B cell (primary cell): ENCODE data around the gene ISLR. TPM values are rescaled to one million over a fixed set of nuclear protein-coding genes. Genes with fewer than 3 reads are reported as not detected.

Experiments
- ATAC-seq: fragments of 200-7000 bp; cut with Tn5 transposase; one replicate; pipeline ENCODE4 v1.10.0; 2021; ENCODE audit warnings: low read depth, mild to moderate bottlenecking, moderate number of reproducible peaks, moderate library complexity
- CTCF ChIA-PET: fragments of 350-600 bp; sonication (Branson Sonifier 250); formaldehyde crosslinking; loops from one replicate; lab custom pipeline; 2021; ENCODE audit warnings: antibody characterized with exemption, inconsistent platforms; lab: Charles Lee
- POLR2A ChIA-PET: fragments of 350-600 bp; sonication (Branson Sonifier 250); formaldehyde crosslinking; loops from one replicate; lab custom pipeline; 2021; ENCODE audit warnings: antibody characterized with exemption; lab: Charles Lee
- DNase-seq: peaks from one replicate; pipeline ENCODE4 v3.0.0; 2013
- H2AFZ ChIP-seq: 2 replicates; pipeline ENCODE4 v1.6.1; 2012; ENCODE audit warnings: mild to moderate bottlenecking, low read depth, low read length; ENCODE audit not compliant: insufficient read depth, poor library complexity, severe bottlenecking
- H3K27ac ChIP-seq, 2 donors: 1 replicate in 1 of 2; 2 replicates in 1 of 2; pipeline ENCODE4 v1.5.1; 2012 to 2013; ENCODE audit warnings: low read length in 2 of 2, mild to moderate bottlenecking in 2 of 2, moderate library complexity in 1 of 2
- H3K27me3 ChIP-seq, 4 experiments: fragments of 200-600 bp in 1 of 4; sonication (generic) in 1 of 4; replicated peaks in 1 of 4; 1 replicate in 2 of 4; 2 replicates in 2 of 4; pipeline versions ENCODE4 v1.6.1 to v1.7.0; 2013 to 2016; ENCODE audit warnings: low read length in 3 of 4, mild to moderate bottlenecking in 2 of 4, mixed read lengths in 1 of 4, moderate library complexity in 1 of 4; ENCODE audit not compliant: insufficient read depth in 4 of 4, control insufficient read depth in 3 of 4; ENCODE audit errors: control extremely low read depth in 1 of 4
- H3K36me3 ChIP-seq, 2 experiments: replicated peaks in 1 of 2; 1 replicate in 1 of 2; 2 replicates in 1 of 2; pipeline versions ENCODE4 v1.6.1 to v1.7.1; 2013; ENCODE audit warnings: low read length in 1 of 2; ENCODE audit not compliant: insufficient read depth in 2 of 2, control insufficient read depth in 1 of 2; ENCODE audit errors: control extremely low read depth in 1 of 2, extremely low read depth in 1 of 2
- H3K4me1 ChIP-seq, 2 donors: fragments of 200-600 bp in 1 of 2; sonication (generic) in 1 of 2; 1 replicate in 1 of 2; 2 replicates in 1 of 2; pipeline versions ENCODE4 v1.5.1 to v1.6.1; 2013 to 2017; ENCODE audit warnings: low read length in 2 of 2; ENCODE audit not compliant: control insufficient read depth in 2 of 2, insufficient read depth in 2 of 2
- H3K4me2 ChIP-seq: replicated peaks from 2 replicates; pipeline ENCODE3; 2012; ENCODE audit warnings: mild to moderate bottlenecking, low read depth, low read length; ENCODE audit not compliant: poor library complexity, severe bottlenecking
- H3K4me3 ChIP-seq, 5 experiments: fragments of 200-600 bp in 1 of 5; sonication (generic) in 1 of 5; 1 replicate in 3 of 5; 2 replicates in 2 of 5; pipeline versions ENCODE4 v1.5.1 to v1.7.0; 2011 to 2016; ENCODE audit warnings: low read length in 4 of 5, mild to moderate bottlenecking in 4 of 5, low read depth in 2 of 5, control low read depth in 1 of 5, moderate library complexity in 1 of 5; ENCODE audit not compliant: insufficient read depth in 1 of 5; ENCODE audit errors: control extremely low read depth in 1 of 5, extremely low read depth in 1 of 5
- H3K79me2 ChIP-seq: fragments of 200-600 bp; sonication (generic); one replicate; pipeline ENCODE4 v1.6.0; 2016; ENCODE audit warnings: low read length; ENCODE audit not compliant: control insufficient read depth, insufficient read depth
- H3K9ac ChIP-seq: fragments of 200-600 bp; sonication (generic); 2 replicates; pipeline ENCODE4 v1.6.1; 2017; ENCODE audit warnings: mild to moderate bottlenecking, low read length, moderate library complexity
- H3K9me3 ChIP-seq, 3 donors: one replicate each; pipeline versions ENCODE4 v1.6.1 to v1.7.1; 2013; ENCODE audit warnings: low read length in 2 of 3; ENCODE audit not compliant: control insufficient read depth in 2 of 3, insufficient read depth in 1 of 3; ENCODE audit errors: control extremely low read depth in 1 of 3
- H4K20me1 ChIP-seq: 2 replicates; pipeline ENCODE4 v1.6.0; 2012; ENCODE audit warnings: mild to moderate bottlenecking, low read length; ENCODE audit not compliant: insufficient read depth, control insufficient read depth, poor library complexity, severe bottlenecking
- H3K27ac Mint-ChIP-seq: one replicate; pipeline ENCODE4 v1.8.0; 2021; ENCODE audit warnings: mixed read lengths
- H3K27me3 Mint-ChIP-seq: one replicate; pipeline ENCODE4 v1.8.0; 2021; ENCODE audit warnings: mixed read lengths
- H3K4me1 Mint-ChIP-seq: one replicate; pipeline ENCODE4 v1.8.0; 2021; ENCODE audit warnings: mixed read lengths
- H3K4me3 Mint-ChIP-seq: one replicate; pipeline ENCODE4 v1.8.0; 2021; ENCODE audit warnings: mixed read lengths
- H3K9me3 Mint-ChIP-seq: one replicate; pipeline ENCODE4 v1.8.0; 2022; ENCODE audit warnings: mixed read lengths; ENCODE audit not compliant: insufficient read depth
- EZH2 ChIP-seq: IDR thresholded peaks from 2 replicates; pipeline ENCODE4 v1.6.1; 2012; ENCODE audit warnings: borderline replicate concordance, low read depth, mild to moderate bottlenecking, moderate library complexity, low read length; ENCODE audit not compliant: insufficient read depth, poor library complexity, severe bottlenecking
- WGBS: methylation state at CpG from one replicate; pipeline ENCODE4 v1.1.5; 2013; ENCODE audit warnings: missing lambda C conversion rate; ENCODE audit not compliant: insufficient coverage; 5-methylcytosine and 5-hydroxymethylcytosine counted together
- intact Hi-C: fragments of 100-400 bp; cut with micrococcal nuclease; formaldehyde crosslinking; loops from one replicate; pipeline ENCODE4 v1.10.0; 2022
- polyA plus RNA-seq: library from polyadenylated mRNA; depleted of rRNA; stranded (reverse); fragments of >200 nt; gene quantifications from 2 replicates; pipeline ENCODE4 v1.2.3, GENCODE V29; 2012
- total RNA-seq, 2 donors: library from RNA; stranded (reverse); fragments of 120-200 nt in 1 of 2; gene quantifications; 1 replicate in 1 of 2; 2 replicates in 1 of 2; pipeline versions ENCODE4 v1.2.3 to v1.2.4, GENCODE V29; 2013 to 2022
- TF ChIP-seq, protein P1 (sequence below): fragments of 200-600 bp; IDR thresholded peaks from one replicate; pipeline ENCODE4 v1.8.0; 2022; ENCODE audit warnings: antibody characterized with exemption, mild to moderate bottlenecking

The ISLR gene
- total and polyA plus RNA-seq, 2 donors (not counting 1 experiment from before 2014, with no cell fraction given), result not detected

DNA sequence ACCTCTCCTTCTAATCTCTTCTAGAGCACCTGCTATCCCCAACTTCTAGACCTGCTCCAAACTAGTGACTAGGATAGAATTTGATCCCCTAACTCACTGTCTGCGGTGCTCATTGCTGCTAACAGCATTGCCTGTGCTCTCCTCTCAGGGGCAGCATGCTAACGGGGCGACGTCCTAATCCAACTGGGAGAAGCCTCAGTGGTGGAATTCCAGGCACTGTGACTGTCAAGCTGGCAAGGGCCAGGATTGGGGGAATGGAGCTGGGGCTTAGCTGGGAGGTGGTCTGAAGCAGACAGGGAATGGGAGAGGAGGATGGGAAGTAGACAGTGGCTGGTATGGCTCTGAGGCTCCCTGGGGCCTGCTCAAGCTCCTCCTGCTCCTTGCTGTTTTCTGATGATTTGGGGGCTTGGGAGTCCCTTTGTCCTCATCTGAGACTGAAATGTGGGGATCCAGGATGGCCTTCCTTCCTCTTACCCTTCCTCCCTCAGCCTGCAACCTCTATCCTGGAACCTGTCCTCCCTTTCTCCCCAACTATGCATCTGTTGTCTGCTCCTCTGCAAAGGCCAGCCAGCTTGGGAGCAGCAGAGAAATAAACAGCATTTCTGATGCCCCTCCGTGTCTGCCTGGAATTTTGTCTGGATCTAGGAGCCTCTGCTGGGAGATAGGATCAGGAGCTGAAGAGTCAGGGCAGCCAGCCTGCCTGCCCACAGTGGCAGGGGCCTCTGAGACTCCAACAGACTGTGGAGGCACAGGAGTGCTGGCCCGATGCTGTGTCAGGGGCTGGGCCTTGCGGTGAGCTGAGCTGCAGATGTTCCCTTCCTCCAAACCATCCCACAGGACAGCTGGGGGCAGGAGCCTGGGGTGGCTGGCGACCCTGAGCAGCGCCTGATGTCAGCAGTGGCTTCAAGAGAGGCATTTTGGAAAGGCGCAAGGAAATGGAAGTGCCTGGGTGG is 3.0 kb downstream of the ISLR start:
- ATAC-seq (no peak), DNase-seq (no peak)
- H3K4me3 ChIP-seq, result no peak overlapping the region
- H3K36me3 ChIP-seq, result no peaks in the 10 kb centered on the region
- H3K9ac ChIP-seq, result no peak overlapping the region
- H3K9me3 ChIP-seq, result peaks cover 0 to 3% (median 0%) of the 10 kb centered on the region in 3 donors
- no peaks in the 10 kb centered on the region for H3K27me3 ChIP-seq
- no peak overlapping the region for H3K4me2 ChIP-seq
- Mint-ChIP-seq H3K4me3 (no peak overlapping the region), H3K27ac (no peak overlapping the region), H3K9me3 (no peaks in the 10 kb centered on the region), H3K4me1 (no peaks in the 10 kb centered on the region), H3K27me3 (peaks cover 27% of the 10 kb centered on the region)
- ChIA-PET CTCF (no interaction called here), POLR2A (no interaction called here)
- 91% methylated on average over 10 of the region's 10 CpGs for WGBS
- no peak for TF ChIP-seq EZH2
- TF ChIP-seq, protein P1, sequence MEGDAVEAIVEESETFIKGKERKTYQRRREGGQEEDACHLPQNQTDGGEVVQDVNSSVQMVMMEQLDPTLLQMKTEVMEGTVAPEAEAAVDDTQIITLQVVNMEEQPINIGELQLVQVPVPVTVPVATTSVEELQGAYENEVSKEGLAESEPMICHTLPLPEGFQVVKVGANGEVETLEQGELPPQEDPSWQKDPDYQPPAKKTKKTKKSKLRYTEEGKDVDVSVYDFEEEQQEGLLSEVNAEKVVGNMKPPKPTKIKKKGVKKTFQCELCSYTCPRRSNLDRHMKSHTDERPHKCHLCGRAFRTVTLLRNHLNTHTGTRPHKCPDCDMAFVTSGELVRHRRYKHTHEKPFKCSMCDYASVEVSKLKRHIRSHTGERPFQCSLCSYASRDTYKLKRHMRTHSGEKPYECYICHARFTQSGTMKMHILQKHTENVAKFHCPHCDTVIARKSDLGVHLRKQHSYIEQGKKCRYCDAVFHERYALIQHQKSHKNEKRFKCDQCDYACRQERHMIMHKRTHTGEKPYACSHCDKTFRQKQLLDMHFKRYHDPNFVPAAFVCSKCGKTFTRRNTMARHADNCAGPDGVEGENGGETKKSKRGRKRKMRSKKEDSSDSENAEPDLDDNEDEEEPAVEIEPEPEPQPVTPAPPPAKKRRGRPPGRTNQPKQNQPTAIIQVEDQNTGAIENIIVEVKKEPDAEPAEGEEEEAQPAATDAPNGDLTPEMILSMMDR, result no peak
- no peaks in the 10 kb centered on the region for H3K4me1 ChIP-seq
- H2AFZ ChIP-seq, result no peak overlapping the region
- H3K79me2 ChIP-seq, result no peaks in the 10 kb centered on the region
- no peaks in the 10 kb centered on the region for H4K20me1 ChIP-seq
- no peak overlapping the region for H3K27ac ChIP-seq
- intact Hi-C loops, result no loop called here
